ENCODE results near the gene CYP2S1. TPM values are rescaled to one million over a fixed set of nuclear protein-coding genes. Genes with fewer than 3 reads are reported as not detected.
A peak's percentile ranks its signal among the peaks of the same experiment; 100 is the strongest.

The CYP2S1 gene
- total and polyA plus RNA-seq, 9 of the 15 experiments (the other 6 are each of a cell fraction or from before 2014, with no cell fraction given): 0.07 to 1.9 (median 0.41) TPM

GRCh38 chr19:41219924-41220567 is 27.0 kb downstream of the CYP2S1 start (continued):
- no peak for TF ChIP-seq ATF3 (IDR thresholded peaks at IDR 0.05)
- TF ChIP-seq ATF3 (CRISPR knock-in tag; conservative IDR thresholded peaks at IDR 0.05): no peak
- no peak for TF ChIP-seq PTBP1 (IDR thresholded peaks at IDR 0.05; ENCODE audit: low read depth, low read length)
- peak; percentile 83 for TF ChIP-seq SMARCE1 (IDR thresholded peaks at IDR 0.05)
- no peak for TF ChIP-seq ZNF175 (CRISPR knock-in tag; IDR thresholded peaks at IDR 0.05; ENCODE audit: low read depth)
- peak; percentile 78; the same call in 1 of the 2 replicates for TF ChIP-seq GATAD2A (IDR thresholded peaks at IDR 0.05)
- no peak for TF ChIP-seq ZNF699 (CRISPR knock-in tag; IDR thresholded peaks at IDR 0.05; ENCODE audit: insufficient replicate concordance)
- TF ChIP-seq GTF2F1 (IDR thresholded peaks at IDR 0.05; ENCODE audit: low read depth, low read length): no peak
- no peak for TF ChIP-seq SMAD4 (CRISPR knock-in tag; conservative IDR thresholded peaks at IDR 0.05)

GRCh38 chr19:41220811-41221210 is 27.8 kb downstream of the CYP2S1 start:
- in situ Hi-C loops (cut with MboI) (no loop called here), intact Hi-C loops (cut with micrococcal nuclease) (no loop called here)
- no TSS peak for BruUV-seq (replicated peaks)
- H3K9me3 ChIP-seq (replicated peaks; ENCODE audit: control insufficient read depth, insufficient read depth, low read depth, low read length): no peaks in the 10 kb centered on the region
- H3K27me3 ChIP-seq (ENCODE audit: control insufficient read depth in 2 of 2, insufficient read depth in 2 of 2, low read length in 2 of 2): peaks cover 0 to 12% of the 10 kb centered on the region in 2 experiments; a peak in 3 of 5 replicates
- H3K4me3 ChIP-seq: no peak overlapping the region
- H3K9ac ChIP-seq (ENCODE audit: insufficient read depth in 1 of 2, low read depth in 2 of 2, low read length in 2 of 2): peak overlapping the region in 1 of 2 experiments; percentile 47; a peak in 2 of 4 replicates
- H3K27ac ChIP-seq (ENCODE audit: extremely low read depth, low read depth, low read length): no peak overlapping the region
- H3K9me1 ChIP-seq (ENCODE audit: control insufficient read depth, insufficient read depth, low read length): no peaks in the 10 kb centered on the region
- no peaks in the 10 kb centered on the region for H3K79me2 ChIP-seq (ENCODE audit: control insufficient read depth, insufficient read depth, low read length)
- no peak for FAIRE-seq
- CTCF ChIA-PET (ENCODE audit: low intra/inter-chr PET ratio): interaction anchor here (0.5 kb wide), 1 partner anchor 94 kb away, joined by 4 read pairs; no protein-coding TSS in a partner anchor
- TF ChIP-seq ATF7 (IDR thresholded peaks at IDR 0.05): no peak
- TF ChIP-seq ZNF121 (CRISPR knock-in tag; conservative IDR thresholded peaks at IDR 0.05): no peak
- TF ChIP-seq FOXP1 (CRISPR knock-in tag; IDR thresholded peaks at IDR 0.05): no peak
- POLR2A ChIA-PET: interaction anchor here (0.7 to 1.9 kb wide), 6 partner anchors 11 to 46 kb away, joined by 3 to 10 read pairs (median 4); partner anchors contain the start of gene HNRNPUL1
- no peak overlapping the region for H3K4me2 ChIP-seq (ENCODE audit: insufficient read depth, low read length)
- no peaks in the 10 kb centered on the region for H3K36me3 ChIP-seq (ENCODE audit: control insufficient read depth, insufficient read depth, low read length)
- H2AFZ ChIP-seq (ENCODE audit: low read depth, low read length): no peak overlapping the region
- DNase-seq (ENCODE audit: extremely low read depth in 1 of 4, low spot score in 3 of 4): no peak
- WGBS (ENCODE audit: insufficient coverage, low coverage, missing lambda C conversion rate): 30% methylated on average over 9 of the region's 9 CpGs
- no peak for ATAC-seq
- H3K4me1 ChIP-seq (replicated peaks in 1 of 2; ENCODE audit: control insufficient read depth in 2 of 2, insufficient read depth in 2 of 2, low read length in 2 of 2): peaks cover 23 to 42% of the 10 kb centered on the region in 2 experiments; a peak in 4 of 5 replicates
- no peaks in the 10 kb centered on the region for H4K20me1 ChIP-seq (replicated peaks; ENCODE audit: control insufficient read depth, insufficient read depth, low read length)
